Activated CD8-positive, alpha-beta T cell treated with anti-CD3 and anti-CD28 coated beads, Interleukin-2, amount 10 ng/mL, durations not matched to agents 7 days and 5 days (primary cell): Measurements from ENCODE around the gene PIAS2. TPM values are rescaled to one million over a fixed set of nuclear protein-coding genes. Genes with fewer than 3 reads are reported as not detected.
"Not testable (repeated sequence)": the region's sequence is repeated elsewhere in the genome, so short reads cannot be mapped to it uniquely, and the experiment has no call there.

Source experiments
- ATAC-seq: fragments of 150-1000 bp; cut with Tn5 transposase; one replicate; pipeline ENCODE4 v1.10.0; 2021; ENCODE audit warnings: moderate library complexity
- CTCF ChIA-PET: fragments of 350-600 bp; sonication (Branson Sonifier 250); formaldehyde crosslinking; loops from one replicate; lab custom pipeline; 2021; ENCODE audit warnings: antibody characterized with exemption; lab: Charles Lee
- POLR2A ChIA-PET: fragments of 350-600 bp; sonication (Branson Sonifier 250); formaldehyde crosslinking; loops from one replicate; lab custom pipeline; 2021; ENCODE audit warnings: antibody characterized with exemption; lab: Charles Lee
- DNase-seq: peaks from one replicate; pipeline ENCODE4 v3.0.0-alpha.2; 2020
- H3K27ac Mint-ChIP-seq: one replicate; pipeline ENCODE4 v1.8.0; 2021; ENCODE audit warnings: mild to moderate bottlenecking, mixed read lengths
- H3K27me3 Mint-ChIP-seq: one replicate; pipeline ENCODE4 v1.8.0; 2021; ENCODE audit warnings: low read depth, mixed read lengths
- H3K36me3 Mint-ChIP-seq: one replicate; pipeline ENCODE4 v1.8.0; 2021; ENCODE audit warnings: low read depth, mixed read lengths
- H3K4me1 Mint-ChIP-seq: one replicate; pipeline ENCODE4 v1.8.0; 2021; ENCODE audit warnings: low read depth, mixed read lengths
- H3K4me3 Mint-ChIP-seq: one replicate; pipeline ENCODE4 v1.8.0; 2021; ENCODE audit warnings: mild to moderate bottlenecking, mixed read lengths
- H3K9me3 Mint-ChIP-seq: one replicate; pipeline ENCODE4 v1.8.0; 2022; ENCODE audit warnings: mixed read lengths; ENCODE audit not compliant: insufficient read depth
- total RNA-seq, 2 experiments: library from RNA; stranded (reverse); gene quantifications; one replicate each; pipeline ENCODE4 v1.2.3, GENCODE V29; 2021

PIAS2 gene
- total RNA-seq, 2 experiments from 2014 or later: 25.7 to 26.0 TPM

DNA sequence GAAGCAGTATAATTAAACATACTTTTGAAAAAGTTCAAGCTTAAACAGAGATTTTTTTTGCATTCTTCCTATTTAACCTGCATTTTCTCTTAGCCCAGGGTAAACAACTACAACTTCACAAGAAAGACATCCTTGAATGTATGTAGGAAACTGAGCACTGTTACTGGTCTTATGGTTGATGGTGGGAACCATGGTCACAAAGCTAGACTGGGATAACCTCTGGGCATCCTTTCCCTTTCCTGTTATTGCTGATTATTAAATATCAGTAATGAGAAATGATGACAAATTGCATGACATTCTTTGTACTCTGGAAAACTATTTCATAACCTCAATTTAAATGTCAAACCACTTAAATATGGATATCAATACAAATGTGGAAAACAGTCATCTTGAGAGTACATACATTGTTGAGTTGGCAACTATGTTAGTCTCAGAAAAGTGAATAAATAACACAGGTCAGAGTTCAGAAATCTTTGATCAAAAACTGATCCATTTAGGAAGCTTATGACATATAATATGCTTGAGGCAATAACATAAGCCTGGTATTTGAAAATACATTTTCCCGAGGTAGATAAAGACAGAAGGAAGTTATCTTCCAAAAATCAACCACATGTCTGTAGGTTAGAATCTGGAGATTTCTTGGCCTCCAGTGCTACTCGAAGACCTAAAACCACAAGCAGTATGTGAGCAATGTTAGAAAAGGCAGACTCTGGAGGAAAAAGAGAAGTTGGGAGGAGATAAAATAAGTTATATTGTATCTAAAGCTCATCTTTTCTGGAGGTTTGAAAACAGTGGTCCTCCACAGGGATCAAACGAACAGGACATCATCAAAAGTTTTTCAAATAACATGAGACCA, 95.2 kb downstream of the PIAS2 start:
- H3K36me3 Mint-ChIP-seq: peaks cover 19% of the 10 kb centered on the region
- no peaks in the 10 kb centered on the region for H3K4me1 Mint-ChIP-seq
- no peak for DNase-seq
- ChIA-PET CTCF (no interaction called here), POLR2A (no interaction called here)
- H3K4me3 Mint-ChIP-seq: no peak overlapping the region
- ATAC-seq: no peak
- H3K9me3 Mint-ChIP-seq: no peaks in the 10 kb centered on the region
- no peak overlapping the region for H3K27ac Mint-ChIP-seq
- H3K27me3 Mint-ChIP-seq: no peaks in the 10 kb centered on the region

DNA sequence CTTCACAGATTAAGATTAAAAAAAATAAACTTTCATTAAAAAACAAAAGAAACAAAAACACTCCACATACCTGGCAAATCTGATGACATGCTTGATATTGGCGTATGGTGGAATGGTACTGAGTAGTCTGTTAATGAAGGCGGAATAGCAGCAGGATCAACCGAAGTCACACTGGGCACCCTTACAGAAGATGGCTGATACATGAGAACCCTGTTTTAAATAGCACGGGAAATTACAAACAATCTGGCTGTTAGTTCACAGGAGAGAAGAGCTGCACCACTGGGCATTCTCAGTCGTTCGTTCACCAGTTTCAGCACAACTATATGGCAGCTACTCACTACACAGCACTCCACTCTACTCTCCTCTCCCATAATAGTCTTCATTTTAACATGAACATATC, 96.4 kb downstream of the PIAS2 start:
- ATAC-seq (no peak), DNase-seq (no peak)
- Mint-ChIP-seq H3K27me3 (no peaks in the 10 kb centered on the region), H3K4me1 (no peaks in the 10 kb centered on the region), H3K27ac (no peak overlapping the region), H3K36me3 (peaks cover 19% of the 10 kb centered on the region), H3K9me3 (no peaks in the 10 kb centered on the region), H3K4me3 (no peak overlapping the region)
- POLR2A ChIA-PET: no interaction called here
- CTCF ChIA-PET: no interaction called here

DNA sequence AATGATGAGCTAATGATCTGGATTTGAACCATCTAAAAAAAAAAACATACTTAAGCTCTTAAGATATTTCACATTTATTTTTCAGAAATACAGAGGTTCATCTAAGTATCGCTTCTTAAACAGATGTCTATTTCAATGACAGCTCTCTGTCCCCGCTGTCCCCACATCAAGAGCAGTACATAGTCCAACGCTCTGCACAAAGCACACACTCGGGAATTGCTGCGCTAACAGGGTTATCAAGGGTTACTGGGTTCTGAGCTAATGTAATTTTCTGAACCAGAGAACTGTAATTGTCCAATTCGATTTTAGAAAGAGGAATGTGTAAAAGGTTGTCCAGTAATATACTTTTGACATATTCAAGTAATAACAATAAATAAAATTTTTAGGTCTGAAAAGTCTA, 101.6 kb downstream of the PIAS2 start:
- H3K4me3 Mint-ChIP-seq: no peak overlapping the region
- CTCF ChIA-PET: no interaction called here
- H3K27ac Mint-ChIP-seq: no peak overlapping the region
- peaks cover 1% of the 10 kb centered on the region for H3K4me1 Mint-ChIP-seq
- no peak for ATAC-seq
- no peaks in the 10 kb centered on the region for H3K27me3 Mint-ChIP-seq
- H3K36me3 Mint-ChIP-seq: peaks cover 2% of the 10 kb centered on the region
- no peaks in the 10 kb centered on the region for H3K9me3 Mint-ChIP-seq
- no peak for DNase-seq
- POLR2A ChIA-PET: no interaction called here

DNA sequence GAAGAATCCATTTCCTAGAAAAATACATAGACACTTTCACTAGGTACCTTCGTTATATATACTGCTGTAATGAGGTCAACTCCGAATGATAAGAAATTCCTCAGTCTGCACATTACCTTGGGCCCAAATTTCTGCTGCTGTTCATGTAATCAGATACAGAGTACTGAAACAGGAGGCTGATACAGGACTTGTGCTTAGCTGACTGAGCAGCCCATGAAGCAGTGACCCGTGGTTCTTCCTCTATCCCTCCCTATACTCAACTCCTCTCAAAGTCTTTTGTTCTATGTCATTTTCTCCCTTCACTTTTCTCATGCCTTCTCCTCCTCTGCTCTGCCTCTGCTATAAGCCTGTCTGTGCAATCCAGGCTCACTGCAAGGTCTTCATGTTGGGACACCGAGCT, 102.9 kb downstream of the PIAS2 start:
- no peak for DNase-seq
- Mint-ChIP-seq H3K27ac (no peak overlapping the region), H3K4me1 (peaks cover 1% of the 10 kb centered on the region), H3K9me3 (no peaks in the 10 kb centered on the region), H3K36me3 (no peaks in the 10 kb centered on the region), H3K4me3 (no peak overlapping the region), H3K27me3 (no peaks in the 10 kb centered on the region)
- ATAC-seq: no peak
- ChIA-PET POLR2A (no interaction called here), CTCF (no interaction called here)

DNA sequence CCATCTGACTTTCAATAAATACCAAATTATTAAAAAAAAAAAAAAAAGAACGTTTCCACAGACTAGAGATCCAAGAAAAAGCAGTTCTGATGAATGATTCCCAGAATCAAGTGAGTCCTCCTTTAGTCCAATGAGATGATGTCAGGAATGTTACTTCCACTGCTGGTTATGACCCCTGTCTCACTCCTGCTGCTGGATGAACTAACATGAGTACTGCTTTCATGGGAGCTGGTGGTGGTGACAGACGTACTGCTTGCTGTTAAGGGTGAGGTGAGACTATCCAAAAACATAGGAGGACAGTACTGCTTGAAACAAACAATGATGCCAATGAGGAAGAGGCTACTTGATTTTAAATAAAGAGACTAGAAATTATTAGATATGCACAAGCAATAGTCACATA, 105.0 kb downstream of the PIAS2 start:
- Mint-ChIP-seq H3K4me1 (peaks cover 1% of the 10 kb centered on the region), H3K36me3 (peaks cover 4% of the 10 kb centered on the region), H3K9me3 (no peaks in the 10 kb centered on the region), H3K27me3 (no peaks in the 10 kb centered on the region), H3K4me3 (no peak overlapping the region), H3K27ac (no peak overlapping the region)
- no peak for DNase-seq
- ChIA-PET POLR2A (no interaction called here), CTCF (no interaction called here)
- no peak for ATAC-seq

DNA sequence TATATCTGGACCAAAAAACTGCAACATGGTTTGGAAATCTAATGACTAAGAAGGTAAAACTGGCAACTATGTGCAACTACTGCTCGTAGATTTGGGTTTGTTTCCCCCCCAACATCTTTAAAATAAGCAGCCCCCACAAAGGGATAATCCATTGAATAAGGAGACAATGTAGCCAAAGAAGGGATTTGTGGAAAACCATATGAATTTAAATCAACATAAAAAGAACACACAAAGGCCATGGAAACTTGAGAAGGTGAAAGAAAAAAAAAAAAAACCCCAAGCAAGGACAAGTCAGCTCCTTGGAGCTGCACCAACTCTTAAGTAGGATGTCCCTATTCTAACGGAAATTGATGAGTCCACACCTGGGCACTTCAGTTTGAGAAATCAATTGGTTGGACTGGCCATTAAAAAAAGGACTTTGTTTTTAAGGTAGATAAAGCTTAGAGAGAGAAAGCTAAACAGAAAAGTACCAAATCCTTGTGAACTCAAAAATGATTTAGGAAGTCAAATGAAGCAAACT, 106.8 kb downstream of the PIAS2 start:
- no peaks in the 10 kb centered on the region for H3K27me3 Mint-ChIP-seq
- no peak overlapping the region for H3K27ac Mint-ChIP-seq
- H3K4me1 Mint-ChIP-seq: peaks cover 1% of the 10 kb centered on the region
- no peaks in the 10 kb centered on the region for H3K9me3 Mint-ChIP-seq
- H3K36me3 Mint-ChIP-seq: peaks cover 4% of the 10 kb centered on the region
- ATAC-seq: no peak
- DNase-seq: no peak
- H3K4me3 Mint-ChIP-seq: no peak overlapping the region
- CTCF ChIA-PET: no interaction called here
- POLR2A ChIA-PET: no interaction called here

DNA sequence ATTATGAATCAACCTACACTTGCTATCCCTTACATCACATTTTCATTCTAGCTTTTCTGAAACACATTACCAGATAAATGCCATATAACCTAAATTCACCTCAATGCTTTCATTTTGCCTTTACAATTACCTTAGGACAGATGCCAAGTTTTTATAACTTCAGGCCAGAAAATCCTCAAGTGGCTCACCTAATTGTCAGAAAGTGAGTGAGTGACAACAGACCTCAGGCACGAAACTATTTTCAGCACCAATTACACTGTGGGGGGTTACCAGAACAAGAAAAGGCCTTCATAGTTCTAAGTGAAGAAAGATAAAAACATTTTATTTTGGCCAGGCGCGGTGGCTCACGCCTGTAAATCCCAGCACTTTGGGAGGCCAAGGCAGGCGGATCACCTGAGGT, 108.2 kb downstream of the PIAS2 start:
- ChIA-PET CTCF (no interaction called here), POLR2A (no interaction called here)
- Mint-ChIP-seq H3K36me3 (peaks cover 4% of the 10 kb centered on the region), H3K27me3 (no peaks in the 10 kb centered on the region), H3K27ac (no peak overlapping the region), H3K4me3 (no peak overlapping the region), H3K9me3 (no peaks in the 10 kb centered on the region), H3K4me1 (peaks cover 1% of the 10 kb centered on the region)
- DNase-seq (no peak), ATAC-seq (no peak)

DNA sequence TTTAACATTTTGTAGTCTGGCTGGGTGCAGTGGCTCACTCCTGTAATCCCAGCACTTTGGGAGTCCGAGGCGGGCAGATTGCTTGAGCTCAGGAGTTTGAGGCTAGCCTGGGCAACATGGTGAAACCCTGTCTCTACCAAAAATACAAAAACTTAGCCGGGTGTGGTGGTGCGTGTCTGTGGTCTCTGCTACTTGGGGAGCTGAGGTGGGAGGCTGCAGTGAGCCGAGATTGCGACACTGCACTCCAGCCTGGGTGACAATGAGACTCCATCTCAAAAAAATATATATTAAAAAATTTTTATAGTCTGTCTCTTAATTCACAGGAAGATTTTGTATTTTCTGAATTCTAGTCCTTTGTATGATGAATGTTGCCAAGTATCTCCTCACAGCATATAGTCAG, 121.4 kb downstream of the PIAS2 start:
- H3K4me3 Mint-ChIP-seq, POLR2A ChIA-PET, CTCF ChIA-PET, H3K9me3 Mint-ChIP-seq, ATAC-seq, DNase-seq, H3K4me1 Mint-ChIP-seq, H3K27me3 Mint-ChIP-seq, H3K36me3 Mint-ChIP-seq, H3K27ac Mint-ChIP-seq: not testable (repeated sequence)

DNA sequence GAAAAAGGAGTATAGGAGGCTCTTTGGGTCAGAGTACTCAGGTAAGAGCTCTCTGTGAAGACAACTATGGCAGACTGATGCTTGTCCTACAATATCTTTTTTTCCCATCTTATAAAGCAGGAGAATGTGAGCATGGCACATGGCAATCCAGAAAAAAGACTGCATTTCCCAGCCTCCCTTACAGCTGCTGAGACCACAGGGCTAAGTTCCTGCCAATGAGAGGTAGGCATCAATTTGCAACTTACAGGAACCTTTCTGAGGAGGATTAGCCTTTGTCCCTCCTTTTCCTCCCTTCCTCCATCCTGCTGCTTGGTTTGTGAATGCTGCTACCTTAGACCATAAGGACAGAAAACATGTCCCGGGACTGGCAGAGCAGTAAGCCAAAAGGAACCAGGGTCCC, 122.7 kb downstream of the PIAS2 start:
- no peak for DNase-seq
- H3K4me3 Mint-ChIP-seq: no peak overlapping the region
- ChIA-PET CTCF (no interaction called here), POLR2A (no interaction called here)
- no peaks in the 10 kb centered on the region for H3K36me3 Mint-ChIP-seq
- no peak for ATAC-seq
- H3K27ac Mint-ChIP-seq: no peak overlapping the region
- no peaks in the 10 kb centered on the region for H3K27me3 Mint-ChIP-seq
- H3K4me1 Mint-ChIP-seq: no peaks in the 10 kb centered on the region
- H3K9me3 Mint-ChIP-seq: no peaks in the 10 kb centered on the region

DNA sequence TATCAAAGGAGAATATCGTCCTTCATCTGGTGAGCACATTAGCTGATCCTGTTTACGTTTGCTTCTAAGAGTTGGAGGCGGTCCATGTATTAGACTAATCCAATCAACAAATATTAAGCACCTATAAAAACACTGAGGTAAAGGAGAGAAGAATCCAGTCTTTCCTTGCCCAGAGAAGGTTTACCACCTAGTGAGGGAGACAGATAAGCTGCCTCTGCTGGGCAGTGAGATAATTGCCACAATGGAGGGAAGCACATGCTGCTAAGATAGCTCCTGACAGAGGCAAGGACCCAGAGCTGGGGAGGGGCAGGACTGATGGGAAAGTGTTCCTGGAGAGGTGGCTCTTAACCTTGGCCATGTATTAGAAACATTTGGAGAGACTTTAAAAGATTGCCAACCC, 123.7 kb downstream of the PIAS2 start:
- Mint-ChIP-seq H3K27ac (no peak overlapping the region), H3K36me3 (no peaks in the 10 kb centered on the region), H3K4me1 (no peaks in the 10 kb centered on the region), H3K27me3 (no peaks in the 10 kb centered on the region), H3K4me3 (no peak overlapping the region), H3K9me3 (no peaks in the 10 kb centered on the region)
- CTCF ChIA-PET: no interaction called here
- DNase-seq (no peak), ATAC-seq (no peak)
- POLR2A ChIA-PET: no interaction called here

DNA sequence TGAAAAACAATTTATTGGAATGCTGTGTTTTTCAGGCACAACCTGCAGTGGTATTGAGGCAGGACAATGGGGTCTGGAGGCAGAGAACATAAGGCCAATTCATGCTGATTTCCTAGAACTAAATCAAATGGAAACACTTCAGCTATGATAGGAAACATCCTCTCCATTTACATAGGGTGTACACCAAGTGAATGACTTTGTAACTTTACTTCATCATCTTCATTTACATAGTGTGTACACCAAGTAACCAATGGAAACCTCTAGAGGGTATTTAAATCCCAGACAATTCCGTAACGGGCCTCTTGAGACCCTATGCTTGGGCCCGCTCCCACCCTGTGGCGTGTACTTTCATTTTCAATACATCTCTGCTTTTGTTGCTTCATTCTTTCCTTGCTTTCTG, 128.2 kb downstream of the PIAS2 start:
- ChIA-PET CTCF (no interaction called here), POLR2A (no interaction called here)
- Mint-ChIP-seq H3K36me3 (no peaks in the 10 kb centered on the region), H3K4me3 (no peak overlapping the region), H3K4me1 (no peaks in the 10 kb centered on the region), H3K27me3 (no peaks in the 10 kb centered on the region), H3K27ac (no peak overlapping the region), H3K9me3 (no peaks in the 10 kb centered on the region)
- DNase-seq (no peak), ATAC-seq (no peak)

DNA sequence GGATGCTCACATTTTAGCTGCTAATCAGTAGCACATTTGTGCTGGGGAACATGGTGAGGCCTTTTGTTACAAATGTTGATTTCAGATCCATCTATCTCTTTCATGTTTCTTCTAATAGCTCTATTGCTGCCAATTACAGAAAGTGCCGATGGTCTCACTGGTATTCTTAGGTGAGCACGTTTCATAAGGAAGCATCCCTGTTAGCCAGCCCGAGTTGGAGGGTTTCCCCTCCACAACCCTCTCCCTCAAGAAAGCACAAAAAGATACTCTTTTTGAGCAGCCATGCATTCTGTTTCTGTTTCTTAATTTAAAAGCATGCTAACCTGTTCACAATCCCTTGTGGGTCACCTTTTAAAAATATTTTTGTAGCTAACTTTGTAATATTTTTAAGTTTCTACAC, 129.6 kb downstream of the PIAS2 start:
- H3K27ac Mint-ChIP-seq: no peak overlapping the region
- CTCF ChIA-PET: no interaction called here
- no peak overlapping the region for H3K4me3 Mint-ChIP-seq
- no peak for ATAC-seq
- POLR2A ChIA-PET: no interaction called here
- no peaks in the 10 kb centered on the region for H3K27me3 Mint-ChIP-seq
- H3K9me3 Mint-ChIP-seq: no peaks in the 10 kb centered on the region
- no peaks in the 10 kb centered on the region for H3K4me1 Mint-ChIP-seq
- H3K36me3 Mint-ChIP-seq: no peaks in the 10 kb centered on the region
- no peak for DNase-seq

DNA sequence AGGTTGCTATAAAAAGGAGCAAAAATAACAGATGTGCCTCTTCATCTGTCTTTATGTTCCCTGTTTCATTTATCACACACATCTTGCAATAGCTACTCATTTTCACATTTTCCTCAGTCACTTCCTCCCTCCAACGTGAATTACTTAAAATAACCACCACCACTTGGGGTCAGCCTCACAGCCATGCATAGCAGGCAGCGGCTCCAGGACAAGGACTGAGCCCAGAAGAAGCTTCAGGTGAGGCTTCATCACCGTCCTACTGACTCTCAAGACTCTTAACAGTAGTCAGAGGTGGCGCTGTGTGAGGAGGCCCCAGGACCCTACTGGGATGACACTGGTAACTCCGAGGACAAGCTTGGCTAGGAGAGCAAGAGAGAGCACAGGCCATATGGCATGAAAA, 144.9 kb downstream of the PIAS2 start:
- no peak for ATAC-seq

More for the DNA sequence above, 144.9 kb downstream of the PIAS2 start:
- ChIA-PET POLR2A (no interaction called here), CTCF (no interaction called here)
- Mint-ChIP-seq H3K36me3 (no peaks in the 10 kb centered on the region), H3K4me1 (no peaks in the 10 kb centered on the region), H3K27ac (no peak overlapping the region), H3K27me3 (peaks cover 6% of the 10 kb centered on the region), H3K9me3 (no peaks in the 10 kb centered on the region), H3K4me3 (no peak overlapping the region)
- DNase-seq: no peak
